GM19328 (cell line): ENCODE measurements around the gene IQCK.

ENCODE experiments used
- ATAC-seq: cut with Tn5 transposase; IDR thresholded peaks from one replicate; pipeline ENCODE4 v1.9.1; 2021; ENCODE audit warnings: mild to moderate bottlenecking, moderate library complexity; ENCODE audit not compliant: unreplicated experiment

The IQCK gene

GRCh38 chr16:19879241-19879792 is 161.2 kb downstream of the IQCK start:
- no peak for ATAC-seq

- ATAC-seq: no peak
Observed at GRCh38 chr16:19881028-19881427, 163.0 kb downstream of the IQCK start.

GRCh38 chr16:19881783-19882182 is 163.7 kb downstream of the IQCK start:
- no peak for ATAC-seq

GRCh38 chr16:19882186-19882585 is 164.1 kb downstream of the IQCK start:
- ATAC-seq: no peak

GRCh38 chr16:19882646-19883045 is 164.6 kb downstream of the IQCK start:
- ATAC-seq: no peak

GRCh38 chr16:19883296-19883965 is 165.4 kb downstream of the IQCK start:
- ATAC-seq: no peak

- ATAC-seq: no peak
Observed at GRCh38 chr16:19883966-19884485, 166.0 kb downstream of the IQCK start.

- ATAC-seq: no peak
Observed at GRCh38 chr16:19884611-19885450, 166.8 kb downstream of the IQCK start, which contains the start of gene GPRC5B. Gene GPRC5B, minus strand, starts transcription at chr16:19884848. Its CDS starts 12,003 bp downstream, at chr16:19872845.

- no peak for ATAC-seq
Observed at GRCh38 chr16:19885451-19886072, 167.5 kb downstream of the IQCK start.

- no peak for ATAC-seq
Observed at GRCh38 chr16:19886073-19886941, 168.2 kb downstream of the IQCK start.

GRCh38 chr16:19888834-19889233 is 170.8 kb downstream of the IQCK start:
- no peak for ATAC-seq

GRCh38 chr16:19890901-19891300 is 172.8 kb downstream of the IQCK start:
- no peak for ATAC-seq

GRCh38 chr16:19892902-19893301 is 174.8 kb downstream of the IQCK start:
- ATAC-seq: no peak

GRCh38 chr16:19894586-19894985 is 176.5 kb downstream of the IQCK start:
- ATAC-seq: no peak

GRCh38 chr16:19896951-19897350 is 178.9 kb downstream of the IQCK start:
- ATAC-seq: no peak

- ATAC-seq: no peak
Observed at GRCh38 chr16:19898166-19898565, 180.1 kb downstream of the IQCK start.

- no peak for ATAC-seq
Observed at GRCh38 chr16:19898924-19899604, 181.0 kb downstream of the IQCK start.

GRCh38 chr16:19899605-19899955 is 181.5 kb downstream of the IQCK start:
- no peak for ATAC-seq

- no peak for ATAC-seq
Observed at GRCh38 chr16:19901164-19901563, 183.1 kb downstream of the IQCK start.
